Fibroblast of lung (primary cell): ENCODE results near the gene POLA1. TPM values are rescaled to one million over a fixed set of nuclear protein-coding genes. Genes with fewer than 3 reads are reported as not detected.

Source experiments
- DNase-seq, 2 donors: peaks; one replicate each; pipeline versions ENCODE4 v3.0.0 to v3.0.0-alpha.2; 2010; ENCODE audit warnings: low read depth in 2 of 2
- H2AFZ ChIP-seq: 2 replicates; pipeline ENCODE4 v1.5.1; 2012; ENCODE audit warnings: low read length, control low read depth, inconsistent platforms
- H3K27ac ChIP-seq: 2 replicates; pipeline ENCODE4 v1.5.1; 2011; ENCODE audit warnings: low read length, control low read depth; ENCODE audit not compliant: insufficient read depth
- H3K27me3 ChIP-seq: 2 replicates; pipeline ENCODE4 v1.5.1; 2011; ENCODE audit warnings: mild to moderate bottlenecking, low read length; ENCODE audit not compliant: control insufficient read depth, insufficient read depth
- H3K36me3 ChIP-seq: 2 replicates; pipeline ENCODE4 v1.5.1; 2011; ENCODE audit warnings: low read length; ENCODE audit not compliant: control insufficient read depth, insufficient read depth
- H3K4me1 ChIP-seq: 2 replicates; pipeline ENCODE4 v1.5.1; 2011; ENCODE audit warnings: low read length; ENCODE audit not compliant: control insufficient read depth, insufficient read depth; ENCODE audit errors: extremely low read depth
- H3K4me2 ChIP-seq: 2 replicates; pipeline ENCODE4 v1.5.1; 2011; ENCODE audit warnings: low read length, control low read depth; ENCODE audit not compliant: insufficient read depth; ENCODE audit errors: extremely low read depth
- H3K4me3 ChIP-seq, 4 experiments: fragments of 200-600 bp in 1 of 4; sonication (generic) in 1 of 4; replicated peaks in 1 of 4; 2 replicates each; pipeline ENCODE4 v1.5.1; 2011 to 2016; ENCODE audit warnings: low read length in 4 of 4, low read depth in 3 of 4, mild to moderate bottlenecking in 3 of 4, control low read depth in 2 of 4, inconsistent platforms in 1 of 4, mixed read lengths in 1 of 4; ENCODE audit not compliant: insufficient read depth in 1 of 4; ENCODE audit errors: control extremely low read depth in 1 of 4
- H3K79me2 ChIP-seq: 2 replicates; pipeline ENCODE4 v1.5.1; 2012; ENCODE audit warnings: mild to moderate bottlenecking, low read length, inconsistent platforms; ENCODE audit not compliant: control insufficient read depth, insufficient read depth
- H3K9ac ChIP-seq: 2 replicates; pipeline ENCODE4 v1.5.1; 2011; ENCODE audit warnings: mild to moderate bottlenecking, low read length, control low read depth; ENCODE audit not compliant: insufficient read depth
- H3K9me3 ChIP-seq: 2 replicates; pipeline ENCODE4 v1.5.1; 2012; ENCODE audit warnings: low read depth, low read length; ENCODE audit not compliant: control insufficient read depth, insufficient read depth
- H4K20me1 ChIP-seq: 2 replicates; pipeline ENCODE4 v1.5.1; 2011; ENCODE audit warnings: low read length; ENCODE audit not compliant: control insufficient read depth, insufficient read depth; ENCODE audit errors: extremely low read depth
- EZH2 ChIP-seq: IDR thresholded peaks from 2 replicates; pipeline ENCODE4 v1.5.1; 2012; ENCODE audit warnings: low read length, control low read depth, mild to moderate bottlenecking; ENCODE audit errors: missing control alignments
- polyA plus RNA-seq, 2 donors: library from polyadenylated mRNA; depleted of rRNA in 1 of 2; stranded (reverse) in 1 of 2; unstranded in 1 of 2; fragments of >200 nt; gene quantifications; 2 replicates each; pipeline ENCODE4 v1.2.1, GENCODE V29; 2011 to 2012; ENCODE audit warnings: missing spikeins in 1 of 2
- total RNA-seq: library from RNA; depleted of rRNA; stranded (reverse); fragments of >200 nt; gene quantifications from 2 replicates; pipeline ENCODE4 v1.2.1, GENCODE V29; 2014
- TF ChIP-seq, protein P1 (sequence below), 2 donors: IDR thresholded peaks in 1 of 2; conservative IDR thresholded peaks in 1 of 2; 1 replicate in 1 of 2; 2 replicates in 1 of 2; pipeline ENCODE4 v1.5.1; 2011 to 2012; ENCODE audit warnings: low read length in 2 of 2, control low read depth in 1 of 2, inconsistent platforms in 1 of 2, low read depth in 1 of 2, mild to moderate bottlenecking in 1 of 2

Gene POLA1
- total and polyA plus RNA-seq, 2 donors (not counting 1 experiment from before 2014, with no cell fraction given), result 1.7 to 9.2 TPM

DNA sequence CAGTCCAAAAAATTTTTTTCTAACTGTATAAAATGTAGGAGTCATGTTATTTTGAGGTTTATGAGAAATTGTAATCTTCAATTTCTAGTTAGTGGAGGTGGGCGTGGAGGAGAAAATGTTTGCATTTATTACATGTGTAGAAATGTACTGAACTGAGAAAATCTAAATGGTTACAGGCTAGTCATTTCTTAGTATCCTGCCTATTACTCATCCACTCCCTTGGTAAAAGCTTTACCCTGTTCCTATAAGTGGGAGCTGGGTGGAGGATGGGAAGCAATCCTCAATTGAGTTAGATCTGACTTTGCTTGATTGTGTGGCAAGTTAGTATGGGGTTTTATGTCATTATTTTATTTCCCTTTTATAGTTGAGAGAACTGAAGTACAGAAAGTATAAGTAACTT is 73.8 kb downstream of the POLA1 start:
- TF ChIP-seq EZH2, result no peak
- H3K4me1 ChIP-seq, result no peaks in the 10 kb centered on the region
- no peak overlapping the region for H2AFZ ChIP-seq
- no peak overlapping the region for H3K4me3 ChIP-seq
- H3K79me2 ChIP-seq, result no peaks in the 10 kb centered on the region
- no peaks in the 10 kb centered on the region for H3K36me3 ChIP-seq
- no peaks in the 10 kb centered on the region for H4K20me1 ChIP-seq
- H3K9ac ChIP-seq, result no peak overlapping the region
- no peak overlapping the region for H3K27ac ChIP-seq
- H3K27me3 ChIP-seq, result no peaks in the 10 kb centered on the region
- peak in 1 of 2 donors; percentile 9 for DNase-seq
- H3K9me3 ChIP-seq, result no peaks in the 10 kb centered on the region
- H3K4me2 ChIP-seq, result no peak overlapping the region

DNA sequence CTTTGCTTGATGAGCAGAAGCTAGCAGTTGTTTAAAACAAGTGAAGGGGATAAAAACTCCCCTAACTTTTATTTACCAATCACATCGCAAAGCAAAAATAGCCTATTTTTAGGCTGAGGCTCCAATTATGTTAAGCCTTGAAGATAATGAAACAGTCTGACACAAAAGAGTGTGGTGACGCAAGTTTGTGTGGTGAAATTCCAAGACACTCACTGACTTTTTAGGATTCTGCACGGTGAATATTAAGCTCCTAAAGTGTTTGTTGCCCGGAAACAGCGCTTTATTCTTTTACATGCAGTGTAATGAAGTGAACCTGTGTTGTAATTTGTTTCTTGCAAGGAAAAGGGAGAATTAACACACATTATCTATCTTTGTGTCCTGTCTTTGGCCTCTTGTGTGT is 74.8 kb downstream of the POLA1 start:
- Histone ChIP-seq H3K9me3 (no peaks in the 10 kb centered on the region), H3K4me2 (no peak overlapping the region), H3K27ac (no peak overlapping the region), H2AFZ (no peak overlapping the region), H3K9ac (no peak overlapping the region), H4K20me1 (no peaks in the 10 kb centered on the region), H3K36me3 (no peaks in the 10 kb centered on the region), H3K79me2 (no peaks in the 10 kb centered on the region), H3K4me3 (no peak overlapping the region), H3K27me3 (no peaks in the 10 kb centered on the region), H3K4me1 (no peaks in the 10 kb centered on the region)
- TF ChIP-seq, protein P1, sequence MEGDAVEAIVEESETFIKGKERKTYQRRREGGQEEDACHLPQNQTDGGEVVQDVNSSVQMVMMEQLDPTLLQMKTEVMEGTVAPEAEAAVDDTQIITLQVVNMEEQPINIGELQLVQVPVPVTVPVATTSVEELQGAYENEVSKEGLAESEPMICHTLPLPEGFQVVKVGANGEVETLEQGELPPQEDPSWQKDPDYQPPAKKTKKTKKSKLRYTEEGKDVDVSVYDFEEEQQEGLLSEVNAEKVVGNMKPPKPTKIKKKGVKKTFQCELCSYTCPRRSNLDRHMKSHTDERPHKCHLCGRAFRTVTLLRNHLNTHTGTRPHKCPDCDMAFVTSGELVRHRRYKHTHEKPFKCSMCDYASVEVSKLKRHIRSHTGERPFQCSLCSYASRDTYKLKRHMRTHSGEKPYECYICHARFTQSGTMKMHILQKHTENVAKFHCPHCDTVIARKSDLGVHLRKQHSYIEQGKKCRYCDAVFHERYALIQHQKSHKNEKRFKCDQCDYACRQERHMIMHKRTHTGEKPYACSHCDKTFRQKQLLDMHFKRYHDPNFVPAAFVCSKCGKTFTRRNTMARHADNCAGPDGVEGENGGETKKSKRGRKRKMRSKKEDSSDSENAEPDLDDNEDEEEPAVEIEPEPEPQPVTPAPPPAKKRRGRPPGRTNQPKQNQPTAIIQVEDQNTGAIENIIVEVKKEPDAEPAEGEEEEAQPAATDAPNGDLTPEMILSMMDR (conservative IDR thresholded peaks at IDR 0.05 in 1 of 2, IDR thresholded peaks at IDR 0.05 in 1 of 2; ENCODE audit: low read depth in 1 of 2, low read length in 2 of 2), result no peak
- no peak for TF ChIP-seq EZH2
- DNase-seq, result no peak

DNA sequence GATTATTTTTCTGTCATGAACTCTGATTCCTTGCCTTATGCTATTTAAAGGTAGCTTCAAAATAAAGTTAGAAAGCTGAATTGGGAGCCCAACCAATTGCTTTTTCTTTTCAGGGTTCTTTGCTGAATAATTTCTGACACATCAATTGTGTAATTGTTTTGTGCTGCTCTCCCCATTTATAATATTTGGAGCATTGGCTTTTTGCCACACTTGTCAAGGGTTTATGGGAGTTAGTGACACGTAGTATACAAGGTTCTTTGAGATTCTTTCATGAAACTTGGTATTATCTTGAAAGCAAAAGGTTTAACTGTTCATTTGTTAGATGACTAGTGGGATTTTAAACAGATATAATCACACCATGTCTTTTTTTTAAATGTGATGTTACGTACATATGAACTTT is 80.9 kb downstream of the POLA1 start:
- Histone ChIP-seq H3K27ac (no peak overlapping the region), H3K4me3 (no peak overlapping the region), H3K9ac (no peak overlapping the region), H3K4me1 (no peaks in the 10 kb centered on the region), H3K79me2 (no peaks in the 10 kb centered on the region), H3K36me3 (no peaks in the 10 kb centered on the region), H3K27me3 (no peaks in the 10 kb centered on the region), H4K20me1 (no peaks in the 10 kb centered on the region), H3K9me3 (no peaks in the 10 kb centered on the region), H3K4me2 (no peak overlapping the region), H2AFZ (no peak overlapping the region)
- TF ChIP-seq, protein P1 (conservative IDR thresholded peaks at IDR 0.05 in 1 of 2, IDR thresholded peaks at IDR 0.05 in 1 of 2; ENCODE audit: low read depth in 1 of 2, low read length in 2 of 2), result no peak
- TF ChIP-seq EZH2, result no peak
- DNase-seq, result no peak
